ENCODE results near the gene FMO1. TPM values are rescaled to one million over a fixed set of nuclear protein-coding genes. Genes with fewer than 3 reads are reported as not detected.
"Not testable (repeated sequence)": the region's sequence is repeated elsewhere in the genome, so short reads cannot be mapped to it uniquely, and the experiment has no call there.

FMO1 gene
- total and polyA plus RNA-seq, 2 donors (not counting 1 experiment from before 2014, with no cell fraction given): 0.22 TPM; not detected in 1

- no peaks in the 10 kb centered on the region for H4K20me1 ChIP-seq (ENCODE audit: control insufficient read depth, extremely low read depth, insufficient read depth, low read length)
- H3K4me1 ChIP-seq (ENCODE audit: control insufficient read depth, extremely low read depth, insufficient read depth, low read length): peaks cover 16% of the 10 kb centered on the region
- no peaks in the 10 kb centered on the region for H3K79me2 ChIP-seq (ENCODE audit: control insufficient read depth, insufficient read depth, low read length)
- H3K27me3 ChIP-seq (ENCODE audit: control insufficient read depth, insufficient read depth, low read length): no peaks in the 10 kb centered on the region
- TF ChIP-seq CTCF (conservative IDR thresholded peaks at IDR 0.05 in 1 of 2, IDR thresholded peaks at IDR 0.05 in 1 of 2; ENCODE audit: low read depth in 1 of 2, low read length in 2 of 2) (peak in 1 of 2 donors; percentile 5), EZH2 (IDR thresholded peaks at IDR 0.05; ENCODE audit: low read length, missing control alignments) (no peak)
- H3K9ac ChIP-seq (ENCODE audit: insufficient read depth, low read length): peak overlapping the region; percentile 48
- H3K4me2 ChIP-seq (ENCODE audit: extremely low read depth, insufficient read depth, low read length): peak overlapping the region; percentile 83
- H3K4me3 ChIP-seq (replicated peaks in 1 of 4; ENCODE audit: control extremely low read depth in 1 of 4, insufficient read depth in 1 of 4, low read depth in 3 of 4, low read length in 4 of 4): peak overlapping the region; percentile 22 to 28 (median 25)
- no peaks in the 10 kb centered on the region for H3K36me3 ChIP-seq (ENCODE audit: control insufficient read depth, insufficient read depth, low read length)
- peak; percentile 62 to 78 for DNase-seq (ENCODE audit: low read depth in 2 of 2)
- peak overlapping the region; percentile 88 for H3K27ac ChIP-seq (ENCODE audit: insufficient read depth, low read length)
- H3K9me3 ChIP-seq (ENCODE audit: control insufficient read depth, insufficient read depth, low read depth, low read length): no peaks in the 10 kb centered on the region
- H2AFZ ChIP-seq (ENCODE audit: low read length): peak overlapping the region; percentile 79
Observed at GRCh38 chr1:171220581-171221054, 27.7 kb upstream of the FMO1 start.

GRCh38 chr1:171221665-171222591, 26.4 kb upstream of the FMO1 start:
- H3K4me1 ChIP-seq (ENCODE audit: control insufficient read depth, extremely low read depth, insufficient read depth, low read length): peaks cover 16% of the 10 kb centered on the region
- no peak overlapping the region for H3K27ac ChIP-seq (ENCODE audit: insufficient read depth, low read length)
- peak; percentile 51 to 74 for DNase-seq (ENCODE audit: low read depth in 2 of 2)
- H3K79me2 ChIP-seq (ENCODE audit: control insufficient read depth, insufficient read depth, low read length): no peaks in the 10 kb centered on the region
- no peaks in the 10 kb centered on the region for H3K27me3 ChIP-seq (ENCODE audit: control insufficient read depth, insufficient read depth, low read length)
- H3K9me3 ChIP-seq (ENCODE audit: control insufficient read depth, insufficient read depth, low read depth, low read length): no peaks in the 10 kb centered on the region
- H2AFZ ChIP-seq (ENCODE audit: low read length): peak overlapping the region; percentile 54
- no peaks in the 10 kb centered on the region for H4K20me1 ChIP-seq (ENCODE audit: control insufficient read depth, extremely low read depth, insufficient read depth, low read length)
- no peak overlapping the region for H3K4me3 ChIP-seq (replicated peaks in 1 of 4; ENCODE audit: control extremely low read depth in 1 of 4, insufficient read depth in 1 of 4, low read depth in 3 of 4, low read length in 4 of 4)
- H3K9ac ChIP-seq (ENCODE audit: insufficient read depth, low read length): no peak overlapping the region
- no peaks in the 10 kb centered on the region for H3K36me3 ChIP-seq (ENCODE audit: control insufficient read depth, insufficient read depth, low read length)
- H3K4me2 ChIP-seq (ENCODE audit: extremely low read depth, insufficient read depth, low read length): peak overlapping the region; percentile 37
- TF ChIP-seq CTCF (conservative IDR thresholded peaks at IDR 0.05 in 1 of 2, IDR thresholded peaks at IDR 0.05 in 1 of 2; ENCODE audit: low read depth in 1 of 2, low read length in 2 of 2) (no peak), EZH2 (IDR thresholded peaks at IDR 0.05; ENCODE audit: low read length, missing control alignments) (no peak)

- no peak for TF ChIP-seq CTCF (conservative IDR thresholded peaks at IDR 0.05 in 1 of 2, IDR thresholded peaks at IDR 0.05 in 1 of 2; ENCODE audit: low read depth in 1 of 2, low read length in 2 of 2)
- TF ChIP-seq EZH2 (IDR thresholded peaks at IDR 0.05; ENCODE audit: low read length, missing control alignments): no peak
- H3K4me2 ChIP-seq (ENCODE audit: extremely low read depth, insufficient read depth, low read length): no peak overlapping the region
- no peaks in the 10 kb centered on the region for H3K36me3 ChIP-seq (ENCODE audit: control insufficient read depth, insufficient read depth, low read length)
- H3K9me3 ChIP-seq (ENCODE audit: control insufficient read depth, insufficient read depth, low read depth, low read length): no peaks in the 10 kb centered on the region
- H3K27me3 ChIP-seq (ENCODE audit: control insufficient read depth, insufficient read depth, low read length): no peaks in the 10 kb centered on the region
- no peak overlapping the region for H3K27ac ChIP-seq (ENCODE audit: insufficient read depth, low read length)
- H4K20me1 ChIP-seq (ENCODE audit: control insufficient read depth, extremely low read depth, insufficient read depth, low read length): no peaks in the 10 kb centered on the region
- peaks cover 16% of the 10 kb centered on the region for H3K4me1 ChIP-seq (ENCODE audit: control insufficient read depth, extremely low read depth, insufficient read depth, low read length)
- no peak overlapping the region for H3K9ac ChIP-seq (ENCODE audit: insufficient read depth, low read length)
- H3K4me3 ChIP-seq (replicated peaks in 1 of 4; ENCODE audit: control extremely low read depth in 1 of 4, insufficient read depth in 1 of 4, low read depth in 3 of 4, low read length in 4 of 4): no peak overlapping the region
- no peak overlapping the region for H2AFZ ChIP-seq (ENCODE audit: low read length)
- no peaks in the 10 kb centered on the region for H3K79me2 ChIP-seq (ENCODE audit: control insufficient read depth, insufficient read depth, low read length)
- peak; percentile 11 to 14 for DNase-seq (ENCODE audit: low read depth in 2 of 2)
Observed at GRCh38 chr1:171222936-171223335, 25.4 kb upstream of the FMO1 start.

- peak in 1 of 2 donors; percentile 9 for DNase-seq (ENCODE audit: low read depth in 2 of 2)
- not testable (repeated sequence) for H3K4me2 ChIP-seq (ENCODE audit: extremely low read depth, insufficient read depth, low read length); H3K4me3 ChIP-seq (replicated peaks in 1 of 4; ENCODE audit: control extremely low read depth in 1 of 4, insufficient read depth in 1 of 4, low read depth in 3 of 4, low read length in 4 of 4); H3K9me3 ChIP-seq (ENCODE audit: control insufficient read depth, insufficient read depth, low read depth, low read length); H3K27ac ChIP-seq (ENCODE audit: insufficient read depth, low read length); H3K27me3 ChIP-seq (ENCODE audit: control insufficient read depth, insufficient read depth, low read length); H3K9ac ChIP-seq (ENCODE audit: insufficient read depth, low read length); H4K20me1 ChIP-seq (ENCODE audit: control insufficient read depth, extremely low read depth, insufficient read depth, low read length); H3K79me2 ChIP-seq (ENCODE audit: control insufficient read depth, insufficient read depth, low read length); H3K36me3 ChIP-seq (ENCODE audit: control insufficient read depth, insufficient read depth, low read length); H2AFZ ChIP-seq (ENCODE audit: low read length)
- H3K4me1 ChIP-seq (ENCODE audit: control insufficient read depth, extremely low read depth, insufficient read depth, low read length): peaks cover 15% of the 10 kb centered on the region
Observed at GRCh38 chr1:171224257-171224656, 24.0 kb upstream of the FMO1 start.

Measured in fibroblast of lung (primary cell).